ENCODE results near the gene SZT2. TPM values are rescaled to one million over a fixed set of nuclear protein-coding genes. Genes with fewer than 3 reads are reported as not detected.

Gene SZT2
- total and polyA plus RNA-seq, 2 of the 13 experiments (the other 11 are each of a cell fraction or from before 2014, with no cell fraction given), result 8.0 to 8.8 TPM

GRCh38 chr1:43367904-43368645 is 21.6 kb upstream of the SZT2 start, which contains the start of gene ELOVL1 (continued):
- TF ChIP-seq, protein P1, sequence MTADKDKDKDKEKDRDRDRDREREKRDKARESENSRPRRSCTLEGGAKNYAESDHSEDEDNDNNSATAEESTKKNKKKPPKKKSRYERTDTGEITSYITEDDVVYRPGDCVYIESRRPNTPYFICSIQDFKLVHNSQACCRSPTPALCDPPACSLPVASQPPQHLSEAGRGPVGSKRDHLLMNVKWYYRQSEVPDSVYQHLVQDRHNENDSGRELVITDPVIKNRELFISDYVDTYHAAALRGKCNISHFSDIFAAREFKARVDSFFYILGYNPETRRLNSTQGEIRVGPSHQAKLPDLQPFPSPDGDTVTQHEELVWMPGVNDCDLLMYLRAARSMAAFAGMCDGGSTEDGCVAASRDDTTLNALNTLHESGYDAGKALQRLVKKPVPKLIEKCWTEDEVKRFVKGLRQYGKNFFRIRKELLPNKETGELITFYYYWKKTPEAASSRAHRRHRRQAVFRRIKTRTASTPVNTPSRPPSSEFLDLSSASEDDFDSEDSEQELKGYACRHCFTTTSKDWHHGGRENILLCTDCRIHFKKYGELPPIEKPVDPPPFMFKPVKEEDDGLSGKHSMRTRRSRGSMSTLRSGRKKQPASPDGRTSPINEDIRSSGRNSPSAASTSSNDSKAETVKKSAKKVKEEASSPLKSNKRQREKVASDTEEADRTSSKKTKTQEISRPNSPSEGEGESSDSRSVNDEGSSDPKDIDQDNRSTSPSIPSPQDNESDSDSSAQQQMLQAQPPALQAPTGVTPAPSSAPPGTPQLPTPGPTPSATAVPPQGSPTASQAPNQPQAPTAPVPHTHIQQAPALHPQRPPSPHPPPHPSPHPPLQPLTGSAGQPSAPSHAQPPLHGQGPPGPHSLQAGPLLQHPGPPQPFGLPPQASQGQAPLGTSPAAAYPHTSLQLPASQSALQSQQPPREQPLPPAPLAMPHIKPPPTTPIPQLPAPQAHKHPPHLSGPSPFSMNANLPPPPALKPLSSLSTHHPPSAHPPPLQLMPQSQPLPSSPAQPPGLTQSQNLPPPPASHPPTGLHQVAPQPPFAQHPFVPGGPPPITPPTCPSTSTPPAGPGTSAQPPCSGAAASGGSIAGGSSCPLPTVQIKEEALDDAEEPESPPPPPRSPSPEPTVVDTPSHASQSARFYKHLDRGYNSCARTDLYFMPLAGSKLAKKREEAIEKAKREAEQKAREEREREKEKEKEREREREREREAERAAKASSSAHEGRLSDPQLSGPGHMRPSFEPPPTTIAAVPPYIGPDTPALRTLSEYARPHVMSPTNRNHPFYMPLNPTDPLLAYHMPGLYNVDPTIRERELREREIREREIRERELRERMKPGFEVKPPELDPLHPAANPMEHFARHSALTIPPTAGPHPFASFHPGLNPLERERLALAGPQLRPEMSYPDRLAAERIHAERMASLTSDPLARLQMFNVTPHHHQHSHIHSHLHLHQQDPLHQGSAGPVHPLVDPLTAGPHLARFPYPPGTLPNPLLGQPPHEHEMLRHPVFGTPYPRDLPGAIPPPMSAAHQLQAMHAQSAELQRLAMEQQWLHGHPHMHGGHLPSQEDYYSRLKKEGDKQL (CRISPR knock-in tag; IDR thresholded peaks at IDR 0.05; ENCODE audit: low read depth), result 0 out of 2 replicates have a peak, but pooled peaks have one; percentile 17
- peak; percentile 31; the same call in 1 of the 2 replicates for TF ChIP-seq ZNF839 (CRISPR knock-in tag; IDR thresholded peaks at IDR 0.05; ENCODE audit: borderline replicate concordance)
- TF ChIP-seq MAF1 (CRISPR knock-in tag; IDR thresholded peaks at IDR 0.05; ENCODE audit: borderline replicate concordance), result no peak
- TF ChIP-seq ZNF605 (CRISPR knock-in tag; IDR thresholded peaks at IDR 0.05), result peak; percentile 89; the same call in 1 of the 2 replicates
- peak; percentile 95 for TF ChIP-seq RBFOX2 (IDR thresholded peaks at IDR 0.05; ENCODE audit: low read depth, low read length)
- peak; percentile 77; the same call in 1 of the 2 replicates for TF ChIP-seq TARDBP (CRISPR knock-in tag; IDR thresholded peaks at IDR 0.05)
- TF ChIP-seq ZFP82 (CRISPR knock-in tag; IDR thresholded peaks at IDR 0.05; ENCODE audit: borderline replicate concordance), result 0 out of 2 replicates have a peak, but pooled peaks have one; percentile 17
- TF ChIP-seq FOXA1 (IDR thresholded peaks at IDR 0.05), result no peak
- peak; percentile 44; the same call in 1 of the 2 replicates for TF ChIP-seq FOXA1 (CRISPR knock-in tag; IDR thresholded peaks at IDR 0.05)
- peak; percentile 53 for TF ChIP-seq GABPA (IDR thresholded peaks at IDR 0.05; ENCODE audit: low read depth, low read length)
- no peak; the same call in 1 of the 2 replicates for TF ChIP-seq GABPA (CRISPR knock-in tag; IDR thresholded peaks at IDR 0.05; ENCODE audit: low read depth)
- peak; percentile 60 for TF ChIP-seq RAD21 (CRISPR knock-in tag; IDR thresholded peaks at IDR 0.05)
- peak; percentile 79 for TF ChIP-seq YEATS2 (CRISPR knock-in tag; IDR thresholded peaks at IDR 0.05; ENCODE audit: borderline replicate concordance)
- TF ChIP-seq ZNF431 (CRISPR knock-in tag; IDR thresholded peaks at IDR 0.05; ENCODE audit: borderline replicate concordance, low read depth), result peak; percentile 95; the same call in 1 of the 2 replicates
- peak; percentile 74 for TF ChIP-seq KMT2B (CRISPR knock-in tag; IDR thresholded peaks at IDR 0.05)
- no peak for TF ChIP-seq NONO (IDR thresholded peaks at IDR 0.05)
- peak; percentile 94 for TF ChIP-seq NONO (CRISPR knock-in tag; conservative IDR thresholded peaks at IDR 0.05)
- TF ChIP-seq, protein P2, sequence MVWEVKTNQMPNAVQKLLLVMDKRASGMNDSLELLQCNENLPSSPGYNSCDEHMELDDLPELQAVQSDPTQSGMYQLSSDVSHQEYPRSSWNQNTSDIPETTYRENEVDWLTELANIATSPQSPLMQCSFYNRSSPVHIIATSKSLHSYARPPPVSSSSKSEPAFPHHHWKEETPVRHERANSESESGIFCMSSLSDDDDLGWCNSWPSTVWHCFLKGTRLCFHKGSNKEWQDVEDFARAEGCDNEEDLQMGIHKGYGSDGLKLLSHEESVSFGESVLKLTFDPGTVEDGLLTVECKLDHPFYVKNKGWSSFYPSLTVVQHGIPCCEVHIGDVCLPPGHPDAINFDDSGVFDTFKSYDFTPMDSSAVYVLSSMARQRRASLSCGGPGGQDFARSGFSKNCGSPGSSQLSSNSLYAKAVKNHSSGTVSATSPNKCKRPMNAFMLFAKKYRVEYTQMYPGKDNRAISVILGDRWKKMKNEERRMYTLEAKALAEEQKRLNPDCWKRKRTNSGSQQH (CRISPR knock-in tag; IDR thresholded peaks at IDR 0.05; ENCODE audit: low read depth), result peak; percentile 70
- TF ChIP-seq MBD4 (IDR thresholded peaks at IDR 0.05; ENCODE audit: borderline replicate concordance, low read length), result no peak
- peak; percentile 92 for TF ChIP-seq SMYD3 (CRISPR knock-in tag; IDR thresholded peaks at IDR 0.05)
